Measurements from ENCODE around the gene ZIC2. TPM values are rescaled to one million over a fixed set of nuclear protein-coding genes. Genes with fewer than 3 reads are reported as not detected.

Gene ZIC2
- total RNA-seq, 3 donors from 2014 or later, result 0.09 to 0.31 TPM; not detected in 1

DNA sequence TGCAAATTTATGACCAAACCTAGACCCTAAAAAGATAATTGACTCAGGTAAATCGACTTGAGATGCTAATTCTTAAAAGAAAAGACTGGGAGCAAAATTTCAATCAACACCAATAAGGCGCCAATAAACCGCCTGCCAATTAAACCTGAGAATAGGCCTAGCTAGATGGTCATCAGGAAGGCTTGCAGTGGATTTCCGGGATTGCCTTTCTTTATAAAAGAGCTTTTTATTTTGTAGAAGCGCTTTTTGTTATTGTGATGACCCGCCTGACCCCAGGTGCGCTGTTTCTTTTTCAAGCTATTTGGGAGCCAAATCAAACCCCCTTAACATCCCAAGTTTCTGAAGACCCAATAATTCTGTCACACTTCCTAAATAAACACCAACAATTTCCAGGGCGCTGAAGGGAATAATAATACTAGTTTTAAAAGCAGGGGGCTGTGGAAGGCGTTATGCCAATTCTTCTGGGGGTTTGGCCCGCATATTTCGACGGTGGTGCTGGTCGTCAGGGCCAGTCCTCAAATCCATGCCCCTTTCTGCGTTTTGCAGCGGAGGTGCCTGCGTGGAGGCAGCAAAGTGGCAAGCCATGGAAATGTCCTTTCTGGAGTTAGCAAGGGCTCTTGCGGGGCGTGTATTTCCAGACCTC lies 7.2 kb upstream of the ZIC2 start:
- ATAC-seq, result no peak
- no peak for DNase-seq
- TF ChIP-seq, protein P1, sequence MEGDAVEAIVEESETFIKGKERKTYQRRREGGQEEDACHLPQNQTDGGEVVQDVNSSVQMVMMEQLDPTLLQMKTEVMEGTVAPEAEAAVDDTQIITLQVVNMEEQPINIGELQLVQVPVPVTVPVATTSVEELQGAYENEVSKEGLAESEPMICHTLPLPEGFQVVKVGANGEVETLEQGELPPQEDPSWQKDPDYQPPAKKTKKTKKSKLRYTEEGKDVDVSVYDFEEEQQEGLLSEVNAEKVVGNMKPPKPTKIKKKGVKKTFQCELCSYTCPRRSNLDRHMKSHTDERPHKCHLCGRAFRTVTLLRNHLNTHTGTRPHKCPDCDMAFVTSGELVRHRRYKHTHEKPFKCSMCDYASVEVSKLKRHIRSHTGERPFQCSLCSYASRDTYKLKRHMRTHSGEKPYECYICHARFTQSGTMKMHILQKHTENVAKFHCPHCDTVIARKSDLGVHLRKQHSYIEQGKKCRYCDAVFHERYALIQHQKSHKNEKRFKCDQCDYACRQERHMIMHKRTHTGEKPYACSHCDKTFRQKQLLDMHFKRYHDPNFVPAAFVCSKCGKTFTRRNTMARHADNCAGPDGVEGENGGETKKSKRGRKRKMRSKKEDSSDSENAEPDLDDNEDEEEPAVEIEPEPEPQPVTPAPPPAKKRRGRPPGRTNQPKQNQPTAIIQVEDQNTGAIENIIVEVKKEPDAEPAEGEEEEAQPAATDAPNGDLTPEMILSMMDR (IDR thresholded peaks at IDR 0.05), result no peak
- H3K36me3 ChIP-seq (ENCODE audit: low read depth), result no peaks in the 10 kb centered on the region
- intact Hi-C loops (cut with DNase I, micrococcal nuclease), result no loop called here
- no peak overlapping the region for H3K4me3 ChIP-seq
- H3K4me1 ChIP-seq (ENCODE audit: low read depth), result peaks cover 27% of the 10 kb centered on the region
- H3K9me3 ChIP-seq, result no peaks in the 10 kb centered on the region

DNA sequence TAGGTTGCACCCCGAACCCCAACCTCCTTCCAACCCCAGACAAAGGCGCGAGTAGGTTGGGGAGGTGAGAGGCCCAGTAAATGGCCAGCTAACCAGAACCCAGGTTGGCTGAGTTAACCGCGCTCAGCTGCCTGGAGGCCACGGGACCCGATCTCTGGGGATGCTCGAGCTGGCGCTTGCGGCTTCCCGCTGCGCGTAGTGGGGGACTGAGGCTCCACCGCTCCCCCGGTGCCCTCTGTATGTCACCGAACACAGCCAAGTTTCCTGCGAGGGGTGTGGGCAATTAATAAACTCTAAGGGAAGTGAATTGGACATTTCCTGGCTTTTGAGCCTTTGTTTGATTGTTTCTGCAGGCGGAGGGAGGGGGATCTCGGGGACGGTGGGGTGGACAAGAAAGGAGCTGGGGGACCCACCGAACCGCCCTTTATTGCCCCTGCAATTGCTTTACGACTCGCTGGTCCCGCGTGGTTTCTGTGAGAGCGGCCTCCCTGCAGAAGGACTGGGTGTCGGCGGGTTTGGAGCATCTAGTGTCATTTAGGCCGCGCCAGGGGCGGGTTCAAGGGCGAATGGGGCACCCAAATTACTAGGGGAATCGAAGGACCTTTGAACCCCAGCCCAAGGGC lies 6.5 kb upstream of the ZIC2 start:
- DNase-seq (no peak), ATAC-seq (no peak)
- H3K36me3 ChIP-seq (ENCODE audit: low read depth), result no peaks in the 10 kb centered on the region
- intact Hi-C loops (cut with DNase I, micrococcal nuclease), result no loop called here
- H3K9me3 ChIP-seq, result no peaks in the 10 kb centered on the region
- no peak overlapping the region for H3K4me3 ChIP-seq
- TF ChIP-seq, protein P1 (IDR thresholded peaks at IDR 0.05), result no peak
- H3K4me1 ChIP-seq (ENCODE audit: low read depth), result peaks cover 27% of the 10 kb centered on the region

DNA sequence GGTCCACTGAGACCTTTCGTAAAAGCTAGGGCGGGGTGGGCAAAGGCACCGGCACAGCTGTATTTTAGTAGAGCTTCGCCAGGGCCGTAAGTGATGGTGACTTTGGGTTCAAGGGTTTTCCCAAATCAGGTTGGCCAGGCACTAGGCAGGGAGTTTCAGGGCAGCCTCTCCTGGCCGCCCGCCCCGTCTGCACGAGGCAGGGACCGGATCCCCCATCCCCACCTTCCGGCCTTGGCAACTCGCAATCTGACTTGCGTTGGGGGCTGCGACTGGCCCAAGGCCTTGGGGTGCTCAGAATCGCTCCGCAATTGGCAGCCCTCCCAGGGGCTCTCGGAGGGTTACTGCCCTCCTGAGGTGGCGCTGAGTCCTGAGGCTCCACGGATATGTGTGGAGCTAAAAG lies 6.0 kb upstream of the ZIC2 start:
- DNase-seq (no peak), ATAC-seq (no peak)
- H3K4me1 ChIP-seq (ENCODE audit: low read depth), result peaks cover 29% of the 10 kb centered on the region
- TF ChIP-seq, protein P1 (IDR thresholded peaks at IDR 0.05), result no peak
- intact Hi-C loops (cut with DNase I, micrococcal nuclease), result no loop called here
- no peak overlapping the region for H3K4me3 ChIP-seq
- H3K36me3 ChIP-seq (ENCODE audit: low read depth), result no peaks in the 10 kb centered on the region
- H3K9me3 ChIP-seq, result no peaks in the 10 kb centered on the region

DNA sequence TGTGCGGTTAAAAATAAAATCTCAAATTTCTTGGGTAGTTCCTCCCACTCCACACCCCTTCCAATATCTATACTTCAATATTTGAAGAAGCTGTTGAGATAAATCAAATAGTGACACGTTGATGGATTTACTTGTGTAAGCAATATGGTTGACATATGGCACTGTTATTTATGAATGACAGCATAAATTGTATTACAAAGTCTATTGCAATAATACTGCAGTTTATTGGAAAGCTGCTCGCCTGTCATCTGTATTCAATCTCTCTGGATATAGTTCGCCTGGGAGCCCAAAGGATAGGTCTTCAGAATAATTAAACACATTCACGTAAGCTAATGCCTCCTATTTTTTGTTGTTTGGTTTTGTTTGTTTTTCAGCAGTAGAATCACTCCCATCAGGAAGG lies 5.0 kb upstream of the ZIC2 start:
- TF ChIP-seq, protein P1 (IDR thresholded peaks at IDR 0.05), result no peak
- ATAC-seq (no peak), DNase-seq (no peak)
- intact Hi-C loops (cut with DNase I, micrococcal nuclease), result no loop called here
- H3K4me3 ChIP-seq, result no peak overlapping the region
- H3K36me3 ChIP-seq (ENCODE audit: low read depth), result no peaks in the 10 kb centered on the region
- H3K9me3 ChIP-seq, result no peaks in the 10 kb centered on the region
- peaks cover 22% of the 10 kb centered on the region for H3K4me1 ChIP-seq (ENCODE audit: low read depth)

DNA sequence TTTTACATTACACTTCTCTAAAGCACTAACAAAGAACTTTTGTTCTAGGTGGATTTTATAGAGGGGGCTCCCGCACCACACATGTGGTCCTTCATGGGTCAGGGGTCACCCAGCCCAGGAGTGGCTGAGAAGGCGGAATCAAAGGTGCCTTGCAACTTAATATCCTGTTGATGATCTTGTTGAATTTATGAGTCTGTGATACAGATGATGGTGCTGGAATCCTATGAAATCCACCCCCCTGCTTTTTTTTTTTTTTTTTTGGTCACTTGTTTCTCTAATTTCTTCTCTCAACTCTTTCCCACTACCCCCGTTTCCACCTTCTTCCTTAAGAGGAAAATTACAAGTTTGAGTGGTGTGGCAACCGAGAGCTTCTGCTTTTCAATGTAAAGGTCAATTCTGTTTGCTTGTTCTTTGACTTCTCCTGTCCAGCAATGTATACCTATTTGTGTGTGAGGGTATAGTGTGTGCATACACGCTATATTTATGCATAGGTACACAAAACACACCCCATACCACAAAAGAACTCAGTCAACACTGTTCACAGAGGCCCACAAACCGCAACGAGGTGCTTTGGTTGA lies 4.2 kb upstream of the ZIC2 start:
- TF ChIP-seq, protein P1 (IDR thresholded peaks at IDR 0.05), result no peak
- no peak for ATAC-seq
- intact Hi-C loops (cut with DNase I, micrococcal nuclease), result no loop called here

More for the DNA sequence above, 4.2 kb upstream of the ZIC2 start:
- Histone ChIP-seq H3K9me3 (no peaks in the 10 kb centered on the region), H3K4me1 (ENCODE audit: low read depth) (peaks cover 25% of the 10 kb centered on the region), H3K36me3 (ENCODE audit: low read depth) (no peaks in the 10 kb centered on the region), H3K4me3 (no peak overlapping the region)
- no peak for DNase-seq

All from mucosa of descending colon (tissue), 3 donors.